HepG2 (cell line): ENCODE data around the gene ZNF334. TPM values are rescaled to one million over a fixed set of nuclear protein-coding genes. Genes with fewer than 3 reads are reported as not detected.

Experiments
- ATF1 ChIP-seq: IDR thresholded peaks from 2 replicates; pipeline ENCODE4 v1.6.1; 2016; ENCODE audit warnings: mild to moderate bottlenecking, control low read depth
- CHD2 ChIP-seq: IDR thresholded peaks from 2 replicates; pipeline ENCODE4 v1.6.1; 2011; ENCODE audit warnings: low read depth, low read length, improper control_type of control experiment
- FOXC1 ChIP-seq: sonication (generic); formaldehyde crosslinking; IDR thresholded peaks from 2 replicates; pipeline ENCODE4 v1.8.0; 2022; ENCODE audit warnings: mild to moderate bottlenecking, missing genetic modification reagents, borderline replicate concordance
- KDM3A ChIP-seq: IDR thresholded peaks from 2 replicates; pipeline ENCODE4 v1.6.1; 2018; ENCODE audit warnings: low read depth, missing compliant biosample characterization
- NFE2 ChIP-seq: sonication (generic); formaldehyde crosslinking; IDR thresholded peaks from 2 replicates; pipeline ENCODE4 v1.4.0; 2020; ENCODE audit warnings: missing genetic modification reagents
- NFE2L1 ChIP-seq: sonication (generic); formaldehyde crosslinking; IDR thresholded peaks from 2 replicates; pipeline ENCODE4 v1.4.0; 2020; ENCODE audit warnings: missing genetic modification reagents, mild to moderate bottlenecking, borderline replicate concordance
- PPARG ChIP-seq: conservative IDR thresholded peaks from 2 replicates; pipeline ENCODE4 v1.6.1; 2016; ENCODE audit warnings: missing biosample characterization, missing genetic modification reagents
- PRPF4 ChIP-seq: fragments of 200-400 bp; formaldehyde crosslinking; IDR thresholded peaks from 2 replicates; pipeline ENCODE4 v1.6.1; 2016; ENCODE audit warnings: low read length, low read depth; ENCODE audit not compliant: poor library complexity, severe bottlenecking
- REPIN1 ChIP-seq: sonication (generic); formaldehyde crosslinking; IDR thresholded peaks from 2 replicates; pipeline ENCODE4 v1.8.0; 2022; ENCODE audit warnings: missing genetic modification reagents, low read depth, mild to moderate bottlenecking, borderline replicate concordance
- RFX5 ChIP-seq: IDR thresholded peaks from 2 replicates; pipeline ENCODE4 v1.6.1; 2011; ENCODE audit warnings: low read depth, low read length, improper control_type of control experiment
- SMAD9 ChIP-seq: sonication (generic); formaldehyde crosslinking; IDR thresholded peaks from 2 replicates; pipeline ENCODE4 v1.5.1; 2020; ENCODE audit warnings: mild to moderate bottlenecking, missing genetic modification reagents
- TCF7 ChIP-seq: sonication (generic); IDR thresholded peaks from 2 replicates; pipeline ENCODE4 v1.6.1; 2016; ENCODE audit warnings: antibody characterized with exemption, low read depth
- THAP8 ChIP-seq: sonication (generic); formaldehyde crosslinking; IDR thresholded peaks from 2 replicates; pipeline ENCODE4 v1.5.1; 2020; ENCODE audit warnings: missing genetic modification reagents, mild to moderate bottlenecking, borderline replicate concordance
- ZBTB25 ChIP-seq: IDR thresholded peaks from 2 replicates; pipeline ENCODE4 v1.6.1; 2018; ENCODE audit warnings: missing genetic modification reagents
- ZFP36L1 ChIP-seq: sonication (generic); formaldehyde crosslinking; IDR thresholded peaks from 2 replicates; pipeline ENCODE4 v1.8.0; 2022; ENCODE audit warnings: mild to moderate bottlenecking, missing genetic modification reagents, moderate library complexity
- ZFY ChIP-seq: sonication (generic); formaldehyde crosslinking; IDR thresholded peaks from 2 replicates; pipeline ENCODE4 v1.4.0; 2020; ENCODE audit warnings: missing genetic modification reagents
- ZNF350 ChIP-seq: sonication (generic); formaldehyde crosslinking; IDR thresholded peaks from 2 replicates; pipeline ENCODE4 v1.4.0; 2020; ENCODE audit warnings: mild to moderate bottlenecking, low read depth, missing genetic modification reagents, borderline replicate concordance
- ZNF503 ChIP-seq: sonication (generic); formaldehyde crosslinking; IDR thresholded peaks from 2 replicates; pipeline ENCODE4 v1.4.0; 2020; ENCODE audit warnings: missing genetic modification reagents
- ZNF563 ChIP-seq: sonication (generic); formaldehyde crosslinking; IDR thresholded peaks from 2 replicates; pipeline ENCODE4 v1.8.0; 2022; ENCODE audit warnings: mild to moderate bottlenecking, moderate library complexity, missing genetic modification reagents
- ZNF709 ChIP-seq: sonication (generic); formaldehyde crosslinking; IDR thresholded peaks from 2 replicates; pipeline ENCODE4 v1.5.0; 2020; ENCODE audit warnings: mild to moderate bottlenecking, missing genetic modification reagents
- ZNF781 ChIP-seq: sonication (generic); formaldehyde crosslinking; IDR thresholded peaks from 2 replicates; pipeline ENCODE4 v1.5.1; 2020; ENCODE audit warnings: borderline replicate concordance, mild to moderate bottlenecking, missing genetic modification reagents; ENCODE audit errors: not compliant biosample characterization
- polyA plus RNA-seq, 8 experiments: library from polyadenylated mRNA; depleted of rRNA in 3 of 8; stranded (reverse) in 7 of 8; unstranded in 1 of 8; fragments of >200 nt; fragmentation: Illumina TruSeq in 4 of 8; extraction: Trizol in 4 of 8; gene quantifications; 2 replicates each; pipeline versions ENCODE4 v1.2.1 to v1.2.3, GENCODE V29; 2011 to 2016; ENCODE audit warnings: low read depth in 4 of 8, missing spikeins in 1 of 8, mixed read lengths in 1 of 8; ENCODE audit not compliant: insufficient read depth in 1 of 8
- total RNA-seq, 5 experiments: library from RNA; depleted of rRNA; stranded (reverse); fragments of >200 nt; fragmentation: Illumina TruSeq; extraction: Trizol; gene quantifications; 2 replicates each; pipeline ENCODE4 v1.2.3, GENCODE V29; 2016; ENCODE audit warnings: low read depth in 1 of 5
- TF ChIP-seq, protein P1 (sequence below): IDR thresholded peaks from 2 replicates; pipeline ENCODE4 v1.6.1; 2016; ENCODE audit warnings: mild to moderate bottlenecking, missing biosample characterization, missing genetic modification reagents

The ZNF334 gene
- total and polyA plus RNA-seq, 2 of the 13 experiments (the other 11 are each of a cell fraction or from before 2014, with no cell fraction given): 4.8 to 7.8 TPM

DNA sequence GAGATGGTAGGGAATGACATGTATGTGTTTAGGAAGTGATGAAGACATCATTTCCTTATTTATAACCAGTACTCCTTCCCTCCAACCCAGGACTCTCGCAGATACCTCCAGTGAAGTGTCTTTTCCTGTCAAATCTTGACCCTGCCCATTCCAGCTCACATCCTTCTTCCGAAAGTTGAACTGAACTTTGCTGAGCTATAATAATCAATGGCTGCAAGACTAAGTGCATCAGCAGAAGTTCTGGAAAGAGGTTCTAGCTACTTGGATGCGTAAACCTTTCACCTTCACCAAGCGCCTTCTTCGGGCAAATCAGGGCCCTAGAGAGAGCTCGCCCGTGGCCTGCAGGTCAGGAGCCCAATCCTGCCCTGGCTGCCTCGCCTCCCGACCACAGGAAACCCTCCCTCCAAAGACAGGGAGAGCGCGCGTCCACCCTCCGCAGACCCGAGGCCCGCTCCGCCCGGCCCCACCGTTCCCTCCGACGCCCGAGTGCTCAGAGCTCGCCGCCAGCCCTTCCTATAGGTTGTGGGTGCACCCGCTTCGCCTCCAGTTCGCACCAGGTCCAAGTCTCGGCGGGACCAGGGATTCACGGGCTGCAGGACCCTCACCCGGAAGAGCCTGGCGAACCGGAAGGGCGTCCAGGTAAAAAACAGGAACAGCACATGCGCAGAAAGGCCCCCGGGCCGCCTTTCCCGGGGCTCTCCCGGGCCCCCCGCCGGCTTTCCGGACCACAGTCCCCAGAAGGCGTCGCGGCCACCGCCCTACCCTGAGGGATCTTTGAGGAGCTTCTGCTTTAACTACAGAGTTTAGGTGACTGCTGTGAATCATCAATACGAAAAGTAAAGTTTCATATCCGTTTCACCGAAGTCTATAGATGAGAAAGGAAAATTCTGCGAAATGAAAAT, at the start of gene ZNF334 (continued):
- TF ChIP-seq NFE2L1 (CRISPR knock-in tag) (no peak), CHD2 (peak; percentile 69), ATF1 (CRISPR knock-in tag) (no peak), NFE2 (CRISPR knock-in tag) (no peak), ZNF503 (CRISPR knock-in tag) (0 out of 2 replicates have a peak, but pooled peaks have one; percentile 39), ZFY (CRISPR knock-in tag) (peak; percentile 80), THAP8 (CRISPR knock-in tag) (0 out of 2 replicates have a peak, but pooled peaks have one; percentile 85), ZNF781 (no peak), ZNF709 (CRISPR knock-in tag) (0 out of 2 replicates have a peak, but pooled peaks have one; percentile 33), REPIN1 (0 out of 2 replicates have a peak, but pooled peaks have one; percentile 26), KDM3A (CRISPR knock-in tag) (peak; percentile 36; the same call in 1 of the 2 replicates), RFX5 (0 out of 2 replicates have a peak, but pooled peaks have one; percentile 29), PPARG (CRISPR knock-in tag) (no peak), ZBTB25 (CRISPR knock-in tag) (0 out of 2 replicates have a peak, but pooled peaks have one; percentile 21), SMAD9 (no peak), TCF7 (no peak), ZFP36L1 (CRISPR knock-in tag) (0 out of 2 replicates have a peak, but pooled peaks have one; percentile 53), ZNF350 (peak; percentile 28; the same call in 1 of the 2 replicates), PRPF4 (no peak), ZNF563 (0 out of 2 replicates have a peak, but pooled peaks have one; percentile 20), FOXC1 (CRISPR knock-in tag) (0 out of 2 replicates have a peak, but pooled peaks have one; percentile 55)
- TF ChIP-seq, protein P1, sequence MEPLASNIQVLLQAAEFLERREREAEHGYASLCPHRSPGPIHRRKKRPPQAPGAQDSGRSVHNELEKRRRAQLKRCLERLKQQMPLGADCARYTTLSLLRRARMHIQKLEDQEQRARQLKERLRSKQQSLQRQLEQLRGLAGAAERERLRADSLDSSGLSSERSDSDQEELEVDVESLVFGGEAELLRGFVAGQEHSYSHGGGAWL (CRISPR knock-in tag): peak; percentile 54; the same call in 1 of the 2 replicates
